Spleen (tissue), 11 donors: ENCODE data around the gene TSHZ2. TPM values are rescaled to one million over a fixed set of nuclear protein-coding genes. Genes with fewer than 3 reads are reported as not detected.

Source experiments
- DNase-seq: peaks from one replicate; pipeline ENCODE4 v3.0.0-alpha.2; 2020
- H3K27ac ChIP-seq, 8 donors: fragments of 200-600 bp; sonication (generic) in 7 of 8; 1 replicate in 4 of 8; 2 replicates in 4 of 8; pipeline versions ENCODE4 v1.5.0 to v1.8.0; 2016 to 2021; ENCODE audit warnings: inconsistent platforms in 4 of 8, mild to moderate bottlenecking in 4 of 8, moderate library complexity in 1 of 8
- H3K27me3 ChIP-seq, 7 donors: fragments of 200-600 bp; sonication (generic) in 6 of 7; replicated peaks in 1 of 7; 1 replicate in 4 of 7; 2 replicates in 3 of 7; pipeline versions ENCODE4 v1.5.0 to v1.8.0; 2016 to 2021; ENCODE audit warnings: inconsistent platforms in 3 of 7, mild to moderate bottlenecking in 1 of 7
- H3K36me3 ChIP-seq, 6 donors: fragments of 200-600 bp; sonication (generic) in 5 of 6; 1 replicate in 4 of 6; 2 replicates in 2 of 6; pipeline versions ENCODE4 v1.5.0 to v1.8.0; 2016 to 2021; ENCODE audit warnings: inconsistent platforms in 2 of 6
- H3K4me1 ChIP-seq, 6 donors: fragments of 200-600 bp; sonication (generic) in 5 of 6; 1 replicate in 3 of 6; 2 replicates in 3 of 6; pipeline versions ENCODE4 v1.5.0 to v1.8.0; 2016 to 2021; ENCODE audit warnings: inconsistent platforms in 3 of 6
- H3K4me3 ChIP-seq, 8 donors: fragments of 200-600 bp; sonication (generic) in 7 of 8; 1 replicate in 4 of 8; 2 replicates in 4 of 8; pipeline versions ENCODE4 v1.5.0 to v1.8.0; 2016 to 2021; ENCODE audit warnings: inconsistent platforms in 4 of 8, mild to moderate bottlenecking in 4 of 8, moderate library complexity in 2 of 8
- H3K9me3 ChIP-seq, 8 donors: fragments of 200-600 bp; sonication (generic) in 7 of 8; 1 replicate in 4 of 8; 2 replicates in 4 of 8; pipeline versions ENCODE4 v1.5.0 to v1.8.0; 2016 to 2021; ENCODE audit warnings: inconsistent platforms in 4 of 8
- CTCF ChIP-seq, 11 experiments: fragments of 200-600 bp in 7 of 11; fragments of 450-650 bp in 4 of 11; sonication (generic) in 4 of 11; IDR thresholded peaks in 8 of 11; conservative IDR thresholded peaks in 3 of 11; 1 replicate in 7 of 11; 2 replicates in 4 of 11; pipeline versions ENCODE4 v1.4.0 to v1.8.0; 2016 to 2021; ENCODE audit warnings: antibody characterized with exemption in 11 of 11, inconsistent platforms in 4 of 11, mild to moderate bottlenecking in 1 of 11
- POLR2A ChIP-seq, 3 donors: fragments of 450-650 bp; IDR thresholded peaks; one replicate each; pipeline ENCODE4 v1.5.1; 2017; ENCODE audit warnings: antibody characterized with exemption in 3 of 3, mild to moderate bottlenecking in 1 of 3
- POLR2AphosphoS5 ChIP-seq, 3 donors: sonication (generic); formaldehyde crosslinking; IDR thresholded peaks; one replicate each; pipeline ENCODE4 v1.5.1; 2017; ENCODE audit warnings: antibody characterized with exemption in 3 of 3
- WGBS, 5 donors: extraction: QIAGEN DNeasy Blood & Tissue Kit in 3 of 5; methylation state at CpG; one replicate each; pipeline versions ENCODE4 v1.1.5 to v1.1.7; 2013 to 2018; 5-methylcytosine and 5-hydroxymethylcytosine counted together
- intact Hi-C: fragments of 100-400 bp; cut with DNase I; formaldehyde crosslinking; loops from one replicate; pipeline ENCODE4 v1.15.0; 2023; ENCODE audit warnings: low total_unique reads
- polyA plus RNA-seq, 3 donors: library from polyadenylated mRNA; stranded (reverse); fragments of 200-250 nt; gene quantifications; one replicate each; pipeline ENCODE4 v1.2.1, GENCODE V29; 2013
- total RNA-seq, 7 donors: library from RNA; depleted of rRNA in 3 of 7; stranded (reverse); fragments of >200 nt in 3 of 7; fragmentation: NEBNext Ultra II Directional in 4 of 7; extraction: Animal tissue kit (Norgen Biotek cat#: 25700) in 4 of 7; gene quantifications; one replicate each; pipeline versions ENCODE4 v1.1.0 to v1.2.1, GENCODE V29; 2016 to 2021
- donor health status: healthy with polysubstance abuse.
- donor health status: DM: no; HTN: no; CAD: no; lungs with moderate emphysema.
- donor health status: DM: no; HTN: no; CAD: no.
- donor health status: Bipolar disorder and iron deficiency.
- donor health status: healthy.
- donor health status: DM: no; HTN: no; CAD: no.
- donor health status: DM: yes; HTN: yes; CAD: no.

Gene TSHZ2
- total and polyA plus RNA-seq, 10 donors, result 0.86 to 19.2 (median 15.7) TPM

- intact Hi-C loops, result no loop called here
- DNase-seq, result no peak
- TF ChIP-seq CTCF (IDR thresholded peaks at IDR 0.05 in 8 of 11, conservative IDR thresholded peaks at IDR 0.05 in 3 of 11) (no peak), POLR2A (IDR thresholded peaks at IDR 0.05) (no peak), POLR2AphosphoS5 (IDR thresholded peaks at IDR 0.05) (no peak)
- Histone ChIP-seq H3K36me3 (no peaks in the 10 kb centered on the region), H3K9me3 (peaks cover 6 to 44% (median 41%) of the 10 kb centered on the region in 8 donors), H3K4me3 (no peak overlapping the region), H3K4me1 (no peaks in the 10 kb centered on the region), H3K27ac (no peak overlapping the region), H3K27me3 (peaks cover 0 to 6% (median 0%) of the 10 kb centered on the region in 7 donors)
- 77 to 87% (median 83%) methylated on average over 7 of the region's 7 CpGs for WGBS, 5 donors
Measured at GRCh38 chr20:53445932-53446331, 473.8 kb downstream of the TSHZ2 start.

GRCh38 chr20:53447316-53447715, 475.2 kb downstream of the TSHZ2 start:
- H3K4me1 ChIP-seq, result no peaks in the 10 kb centered on the region
- peak overlapping the region in 1 of 8 donors; percentile 26 for H3K27ac ChIP-seq
- no peaks in the 10 kb centered on the region for H3K36me3 ChIP-seq
- H3K9me3 ChIP-seq, result peaks cover 6 to 48% (median 41%) of the 10 kb centered on the region in 8 donors
- TF ChIP-seq CTCF (IDR thresholded peaks at IDR 0.05 in 8 of 11, conservative IDR thresholded peaks at IDR 0.05 in 3 of 11) (no peak), POLR2AphosphoS5 (IDR thresholded peaks at IDR 0.05) (no peak), POLR2A (IDR thresholded peaks at IDR 0.05) (no peak)
- 18 to 52% (median 30%) methylated on average over 3 of the region's 3 CpGs for WGBS, 5 donors
- no peak overlapping the region for H3K4me3 ChIP-seq
- no peak for DNase-seq
- H3K27me3 ChIP-seq, result peaks cover 0 to 2% (median 0%) of the 10 kb centered on the region in 7 donors
- intact Hi-C loops, result no loop called here

GRCh38 chr20:53448426-53448825, 476.3 kb downstream of the TSHZ2 start:
- H3K4me3 ChIP-seq, result no peak overlapping the region
- H3K27ac ChIP-seq, result no peak overlapping the region
- no peak for DNase-seq
- peaks cover 0 to 2% (median 0%) of the 10 kb centered on the region in 7 donors for H3K27me3 ChIP-seq
- 61 to 94% (median 69%) methylated on average over 1 of the region's 1 CpG for WGBS, 5 donors
- no peaks in the 10 kb centered on the region for H3K4me1 ChIP-seq
- H3K36me3 ChIP-seq, result no peaks in the 10 kb centered on the region
- TF ChIP-seq CTCF (IDR thresholded peaks at IDR 0.05 in 8 of 11, conservative IDR thresholded peaks at IDR 0.05 in 3 of 11) (no peak), POLR2A (IDR thresholded peaks at IDR 0.05) (no peak), POLR2AphosphoS5 (IDR thresholded peaks at IDR 0.05) (no peak)
- intact Hi-C loops, result no loop called here
- H3K9me3 ChIP-seq, result peaks cover 6 to 48% (median 41%) of the 10 kb centered on the region in 8 donors

GRCh38 chr20:53448875-53449274, 476.7 kb downstream of the TSHZ2 start:
- TF ChIP-seq POLR2A (IDR thresholded peaks at IDR 0.05), result no peak
- no peak for TF ChIP-seq POLR2AphosphoS5 (IDR thresholded peaks at IDR 0.05)
- no peak for TF ChIP-seq CTCF (IDR thresholded peaks at IDR 0.05 in 8 of 11, conservative IDR thresholded peaks at IDR 0.05 in 3 of 11)

More at GRCh38 chr20:53448875-53449274, 476.7 kb downstream of the TSHZ2 start:
- Histone ChIP-seq H3K27me3 (peaks cover 0 to 2% (median 0%) of the 10 kb centered on the region in 7 donors), H3K4me3 (no peak overlapping the region), H3K36me3 (no peaks in the 10 kb centered on the region), H3K9me3 (peaks cover 6 to 52% (median 41%) of the 10 kb centered on the region in 8 donors), H3K4me1 (no peaks in the 10 kb centered on the region), H3K27ac (no peak overlapping the region)
- no peak for DNase-seq
- intact Hi-C loops, result no loop called here
